ENCODE results near the gene CHST15.

- TF ChIP-seq, protein P1, sequence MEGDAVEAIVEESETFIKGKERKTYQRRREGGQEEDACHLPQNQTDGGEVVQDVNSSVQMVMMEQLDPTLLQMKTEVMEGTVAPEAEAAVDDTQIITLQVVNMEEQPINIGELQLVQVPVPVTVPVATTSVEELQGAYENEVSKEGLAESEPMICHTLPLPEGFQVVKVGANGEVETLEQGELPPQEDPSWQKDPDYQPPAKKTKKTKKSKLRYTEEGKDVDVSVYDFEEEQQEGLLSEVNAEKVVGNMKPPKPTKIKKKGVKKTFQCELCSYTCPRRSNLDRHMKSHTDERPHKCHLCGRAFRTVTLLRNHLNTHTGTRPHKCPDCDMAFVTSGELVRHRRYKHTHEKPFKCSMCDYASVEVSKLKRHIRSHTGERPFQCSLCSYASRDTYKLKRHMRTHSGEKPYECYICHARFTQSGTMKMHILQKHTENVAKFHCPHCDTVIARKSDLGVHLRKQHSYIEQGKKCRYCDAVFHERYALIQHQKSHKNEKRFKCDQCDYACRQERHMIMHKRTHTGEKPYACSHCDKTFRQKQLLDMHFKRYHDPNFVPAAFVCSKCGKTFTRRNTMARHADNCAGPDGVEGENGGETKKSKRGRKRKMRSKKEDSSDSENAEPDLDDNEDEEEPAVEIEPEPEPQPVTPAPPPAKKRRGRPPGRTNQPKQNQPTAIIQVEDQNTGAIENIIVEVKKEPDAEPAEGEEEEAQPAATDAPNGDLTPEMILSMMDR (IDR thresholded peaks at IDR 0.05) = no peak
- no peak for TF ChIP-seq POLR2A (IDR thresholded peaks at IDR 0.05)
Observed at GRCh38 chr10:124078714-124079113, 14.7 kb downstream of the CHST15 start.
